Measurements from ENCODE around the gene MAPK6. TPM values are rescaled to one million over a fixed set of nuclear protein-coding genes. Genes with fewer than 3 reads are reported as not detected.

MAPK6 gene
- total RNA-seq, 4 donors from 2014 or later: 53.8 to 162 (median 69.2) TPM

- no peaks in the 10 kb centered on the region for H3K36me3 ChIP-seq
- TF ChIP-seq POLR2A (IDR thresholded peaks at IDR 0.05): no peak
- no peak for TF ChIP-seq CTCF (IDR thresholded peaks at IDR 0.05)
- no peaks in the 10 kb centered on the region for H3K9me3 ChIP-seq
- intact Hi-C loops (cut with DNase I): no loop called here
- WGBS, 2 donors: 2 to 3% methylated on average over 10 of the region's 10 CpGs
- H3K4me1 ChIP-seq: peaks cover 0 to 58% (median 15%) of the 10 kb centered on the region in 3 donors
- peak overlapping the region; percentile 91 to 100 (median 96) for H3K27ac ChIP-seq
- peak overlapping the region; percentile 49 to 88 (median 72) for H3K4me3 ChIP-seq
- no peak for DNase-seq
- no peaks in the 10 kb centered on the region for H3K27me3 ChIP-seq
Measured at GRCh38 chr15:52020221-52021085, 1.4 kb downstream of the MAPK6 start.

- no peaks in the 10 kb centered on the region for H3K36me3 ChIP-seq
- no peaks in the 10 kb centered on the region for H3K9me3 ChIP-seq
- intact Hi-C loops (cut with DNase I): no loop called here
- H3K4me1 ChIP-seq: peaks cover 1 to 65% (median 15%) of the 10 kb centered on the region in 3 donors
- peak overlapping the region; percentile 91 to 100 (median 96) for H3K27ac ChIP-seq
- DNase-seq: no peak
- H3K27me3 ChIP-seq: no peaks in the 10 kb centered on the region
- peak overlapping the region; percentile 49 to 88 (median 72) for H3K4me3 ChIP-seq
- 0 to 3% methylated on average over 4 of the region's 4 CpGs for WGBS, 2 donors
- TF ChIP-seq CTCF (IDR thresholded peaks at IDR 0.05) (peak in 1 of 6 experiments; percentile 24), POLR2A (IDR thresholded peaks at IDR 0.05) (no peak)
Measured at GRCh38 chr15:52021128-52021671, 2.2 kb downstream of the MAPK6 start.

- H3K27ac ChIP-seq: peak overlapping the region; percentile 91 to 100 (median 96)
- H3K4me3 ChIP-seq: peak overlapping the region; percentile 49 to 88 (median 72)
- no peaks in the 10 kb centered on the region for H3K27me3 ChIP-seq
- WGBS, 2 donors: 42 to 50% methylated on average over 8 to 10 of the region's 10 CpGs
- TF ChIP-seq CTCF (IDR thresholded peaks at IDR 0.05): no peak
- no peak for TF ChIP-seq POLR2A (IDR thresholded peaks at IDR 0.05)
- H3K9me3 ChIP-seq: no peaks in the 10 kb centered on the region
- H3K4me1 ChIP-seq: peaks cover 4 to 73% (median 15%) of the 10 kb centered on the region in 3 donors
- DNase-seq: no peak
- H3K36me3 ChIP-seq: no peaks in the 10 kb centered on the region
- intact Hi-C loops (cut with DNase I): no loop called here
Measured at GRCh38 chr15:52021892-52022540, 3.0 kb downstream of the MAPK6 start.

- H3K9me3 ChIP-seq: no peaks in the 10 kb centered on the region
- WGBS, 2 donors: 85 to 93% methylated on average over 13 of the region's 13 CpGs
- peak overlapping the region; percentile 33 to 98 (median 80) for H3K27ac ChIP-seq
- no peaks in the 10 kb centered on the region for H3K27me3 ChIP-seq
- no peak for DNase-seq
- TF ChIP-seq CTCF (IDR thresholded peaks at IDR 0.05): no peak
- TF ChIP-seq POLR2A (IDR thresholded peaks at IDR 0.05): no peak
- no peak overlapping the region for H3K4me3 ChIP-seq
- peaks cover 0 to 7% (median 0%) of the 10 kb centered on the region in 3 donors for H3K36me3 ChIP-seq
- peaks cover 4 to 86% (median 14%) of the 10 kb centered on the region in 3 donors for H3K4me1 ChIP-seq
- intact Hi-C loops (cut with DNase I): no loop called here
Measured at GRCh38 chr15:52023169-52023922, 4.3 kb downstream of the MAPK6 start.
